GM18867 (cell line): Measurements from ENCODE around the gene TRERF1.
"Not testable (repeated sequence)": the region's sequence is repeated elsewhere in the genome, so short reads cannot be mapped to it uniquely, and the experiment has no call there.

Experiments used
- ATAC-seq: cut with Tn5 transposase; IDR thresholded peaks from one replicate; pipeline ENCODE4 v1.9.1; 2021; ENCODE audit warnings: mild to moderate bottlenecking, moderate library complexity; ENCODE audit not compliant: unreplicated experiment

The TRERF1 gene

GRCh38 chr6:42344756-42345155 is 107.0 kb downstream of the TRERF1 start:
- ATAC-seq = no peak

- ATAC-seq = no peak
Observed at GRCh38 chr6:42341771-42342553, 109.8 kb downstream of the TRERF1 start.

DNA sequence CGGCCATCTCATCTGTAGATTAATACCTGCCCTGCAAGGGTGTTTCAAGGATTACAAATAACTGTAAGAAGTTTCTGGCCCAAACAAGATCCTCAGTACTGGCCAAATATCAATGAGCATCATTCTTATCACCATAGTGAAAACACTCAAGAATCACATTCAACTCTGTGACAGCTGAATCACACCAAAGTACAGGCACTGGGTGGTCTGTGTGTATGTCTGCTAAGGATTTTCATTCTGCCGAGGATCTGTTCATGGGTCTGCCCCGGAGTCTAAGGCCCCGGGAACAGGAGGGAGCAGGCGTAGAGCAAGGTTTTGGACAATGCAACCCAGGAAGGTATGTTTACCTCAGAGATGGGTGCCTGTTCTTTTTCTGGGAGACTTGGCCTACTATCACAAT is 110.5 kb downstream of the TRERF1 start:
- no peak for ATAC-seq

DNA sequence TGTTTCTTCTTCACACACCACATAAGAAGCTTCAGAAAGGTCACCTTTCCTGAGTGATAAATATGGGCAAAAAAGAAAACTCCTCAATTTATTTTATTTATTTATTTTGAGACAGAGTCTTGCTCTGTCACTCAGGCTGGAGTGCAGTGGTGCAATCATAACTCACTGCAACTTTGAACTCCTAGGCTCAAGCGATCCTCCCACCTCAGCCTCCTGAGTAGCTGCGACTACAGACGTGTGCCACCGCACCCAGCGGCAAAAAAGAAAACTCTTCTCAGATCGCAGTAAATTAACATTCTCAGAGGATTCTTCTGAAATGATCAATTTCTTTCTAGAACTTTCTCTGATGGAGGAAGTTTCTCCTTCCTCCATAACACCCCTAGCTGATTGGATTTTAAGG is 111.2 kb downstream of the TRERF1 start:
- ATAC-seq = no peak

DNA sequence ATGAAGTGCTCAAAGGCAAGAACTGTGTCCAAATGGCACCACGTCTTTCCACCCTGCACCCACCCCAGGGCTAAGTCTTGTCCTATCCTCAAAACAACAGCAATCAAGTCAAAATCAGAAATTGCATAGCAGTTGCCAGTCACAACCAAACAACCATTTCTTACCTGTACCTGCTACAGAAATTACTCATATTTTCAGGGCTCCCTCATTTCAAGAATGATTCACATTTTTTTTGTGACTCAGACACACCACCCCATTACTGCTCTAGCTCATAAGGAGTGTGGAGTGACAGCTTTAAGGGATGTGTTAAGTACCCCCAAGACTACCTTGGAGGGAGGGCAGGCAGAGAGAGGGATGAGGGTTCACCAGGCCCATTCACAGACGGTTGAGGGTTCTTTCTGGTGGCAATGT is 111.7 kb downstream of the TRERF1 start:
- no peak for ATAC-seq

GRCh38 chr6:42338744-42339222 is 112.9 kb downstream of the TRERF1 start:
- no peak for ATAC-seq

- no peak for ATAC-seq
Observed at GRCh38 chr6:42337985-42338743, 113.6 kb downstream of the TRERF1 start.

DNA sequence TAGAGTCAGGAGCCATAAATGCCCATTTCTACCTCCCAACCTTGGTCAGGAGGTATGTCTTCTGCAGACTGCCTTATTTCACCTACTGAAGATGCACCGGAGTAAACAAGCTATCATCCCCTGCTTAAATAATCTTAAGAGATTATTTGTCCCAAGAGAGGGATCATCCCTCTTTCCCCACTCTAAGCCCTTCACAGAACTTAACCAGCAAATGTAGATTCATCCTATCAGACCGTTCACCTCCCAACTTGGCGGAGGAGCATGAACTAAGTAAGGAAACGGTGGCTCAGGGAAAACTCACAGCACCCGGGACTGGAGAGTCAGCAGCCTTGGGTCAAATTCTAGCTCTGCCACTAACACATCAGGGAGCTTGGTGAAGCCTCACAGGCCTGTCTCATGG is 115.3 kb downstream of the TRERF1 start:
- ATAC-seq = no peak

DNA sequence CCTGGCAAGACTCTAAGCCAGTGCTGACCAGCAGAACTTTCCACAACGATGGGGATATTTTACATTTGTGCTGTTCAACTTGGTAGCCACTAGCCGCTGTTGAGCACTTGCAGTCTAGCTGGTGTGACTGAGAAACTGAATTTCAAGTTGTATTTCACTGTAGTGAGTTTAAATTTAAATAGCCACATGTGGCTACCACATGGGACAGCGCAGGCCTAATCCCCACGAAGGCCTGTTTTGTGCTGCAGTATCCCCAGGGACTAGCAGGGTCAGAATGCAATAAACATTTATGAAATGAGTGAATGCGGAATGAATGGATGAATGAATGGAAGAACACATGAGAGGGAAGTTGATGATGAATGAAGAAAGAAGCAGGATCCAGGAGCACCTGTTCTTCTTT is 115.8 kb downstream of the TRERF1 start:
- no peak for ATAC-seq

DNA sequence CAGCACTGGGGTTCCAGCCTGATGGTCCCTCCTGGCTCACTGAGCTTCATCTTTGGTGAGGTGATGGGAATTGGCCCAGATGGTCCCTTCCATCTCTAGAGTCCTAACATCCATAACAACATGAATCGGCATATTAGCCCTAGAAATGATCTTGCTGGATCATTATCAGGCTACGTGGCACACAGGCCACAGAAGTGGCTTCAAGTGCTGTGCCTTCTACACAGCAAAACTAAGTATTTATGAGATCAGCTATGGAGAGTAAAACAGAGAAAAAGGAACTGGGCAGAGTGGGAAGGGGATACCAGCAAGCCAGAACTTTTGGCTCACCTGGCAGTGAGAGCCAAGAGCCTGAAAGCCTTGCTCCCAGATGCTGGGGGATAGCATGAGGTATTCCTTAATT is 116.9 kb downstream of the TRERF1 start:
- ATAC-seq = no peak

DNA sequence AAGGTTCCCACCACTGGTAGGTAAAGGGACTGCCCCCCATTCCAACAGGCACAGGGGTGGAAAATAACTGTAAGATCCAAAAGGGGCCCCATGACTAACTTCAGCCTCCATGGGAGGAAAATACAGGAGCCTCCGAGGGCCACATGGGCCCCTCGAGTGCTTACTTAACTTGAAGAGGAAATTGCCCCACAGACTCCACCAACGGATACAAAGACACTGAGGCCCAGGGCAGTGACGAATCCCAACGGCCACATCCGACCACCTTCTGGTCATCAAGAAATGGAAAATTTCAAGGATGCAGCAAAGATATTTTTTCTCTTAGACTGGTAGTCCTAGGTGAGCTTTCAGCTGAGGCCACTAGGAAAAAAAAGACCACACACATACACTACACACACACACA is 118.1 kb downstream of the TRERF1 start:
- no peak for ATAC-seq

DNA sequence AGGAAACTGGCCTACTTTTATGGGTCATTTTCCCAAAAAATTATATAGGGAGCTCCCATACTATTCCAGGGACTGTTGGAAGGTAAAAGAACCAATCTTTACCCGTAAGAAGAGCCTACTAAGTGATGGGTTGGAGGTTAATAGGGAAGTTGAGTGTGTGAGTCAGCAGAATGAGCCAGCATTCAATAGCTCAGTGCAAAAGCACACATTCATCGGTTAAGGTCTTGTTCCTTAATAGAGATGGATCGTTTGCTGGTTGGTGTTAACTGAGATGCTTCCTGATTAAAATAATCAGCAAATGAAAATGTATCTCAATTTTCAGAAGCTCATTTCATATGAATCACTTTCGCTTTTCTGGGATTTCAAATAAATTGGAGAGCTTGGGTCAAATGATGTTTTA is 118.8 kb downstream of the TRERF1 start:
- ATAC-seq = no peak

GRCh38 chr6:42331019-42331418 is 120.7 kb downstream of the TRERF1 start:
- ATAC-seq = no peak

DNA sequence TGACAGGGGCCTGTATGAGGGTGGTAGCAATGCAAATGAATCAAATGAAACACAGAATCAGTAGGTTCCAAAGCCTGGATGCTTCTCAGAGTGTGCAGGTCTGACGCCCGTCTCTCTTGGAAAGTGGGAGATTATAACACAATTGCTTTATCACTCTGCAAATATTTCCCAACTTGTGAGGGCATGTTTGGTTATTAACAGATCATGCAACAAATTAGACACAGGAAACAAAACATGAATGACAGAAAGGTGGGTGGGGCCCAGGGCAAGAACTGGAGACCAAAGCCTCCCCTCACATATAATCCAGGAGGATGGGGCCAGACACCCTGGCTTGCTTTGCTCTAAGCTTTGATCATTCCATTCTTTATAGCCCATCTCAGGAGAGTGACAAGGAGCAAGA is 125.5 kb downstream of the TRERF1 start:
- ATAC-seq = no peak

- not testable (repeated sequence) for ATAC-seq
Observed at GRCh38 chr6:42324656-42325324, 126.9 kb downstream of the TRERF1 start.

GRCh38 chr6:42322676-42323075 is 129.1 kb downstream of the TRERF1 start:
- ATAC-seq = no peak

GRCh38 chr6:42321976-42322375 is 129.8 kb downstream of the TRERF1 start:
- ATAC-seq = no peak

GRCh38 chr6:42320762-42321161 is 131.0 kb downstream of the TRERF1 start:
- ATAC-seq = no peak

DNA sequence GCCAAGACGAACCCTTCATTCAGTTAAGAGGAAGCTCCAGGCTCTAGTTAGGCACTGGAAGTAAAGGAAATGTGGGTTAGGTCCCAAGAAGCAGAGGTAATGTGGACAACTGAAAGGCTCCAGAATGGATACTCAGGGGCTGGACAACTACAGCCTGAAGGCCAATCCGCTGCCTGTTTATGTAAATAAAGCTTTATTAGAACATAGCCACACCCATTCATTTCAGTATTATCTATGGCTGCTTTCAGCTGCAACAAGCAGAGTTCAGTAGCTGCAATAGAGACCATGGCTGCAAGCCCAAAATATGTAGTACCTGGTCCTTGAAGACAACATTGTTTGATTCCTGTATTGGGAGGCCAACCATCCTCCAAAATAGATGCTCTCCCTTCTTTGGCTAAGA is 133.2 kb downstream of the TRERF1 start:
- ATAC-seq = no peak

- ATAC-seq = no peak
Observed at GRCh38 chr6:42316981-42317380, 134.7 kb downstream of the TRERF1 start.
